AG10803 (cell line): Measurements from ENCODE around the gene ZNF264.
A peak's percentile ranks its signal among the peaks of the same experiment; 100 is the strongest.
"Not testable (repeated sequence)": the region's sequence is repeated elsewhere in the genome, so short reads cannot be mapped to it uniquely, and the experiment has no call there.

ENCODE experiments used
- DNase-seq: peaks from one replicate; pipeline ENCODE4 v3.0.0; 2010; ENCODE audit warnings: low read depth
- H3K4me3 ChIP-seq: 2 replicates; pipeline ENCODE4 v1.5.1; 2011; ENCODE audit warnings: mild to moderate bottlenecking, low read length, control low read depth
- TF ChIP-seq, protein P1 (sequence below): conservative IDR thresholded peaks from 2 replicates; pipeline ENCODE4 v1.5.1; 2011; ENCODE audit warnings: mild to moderate bottlenecking, low read length, control low read depth, inconsistent platforms

The ZNF264 gene

DNA sequence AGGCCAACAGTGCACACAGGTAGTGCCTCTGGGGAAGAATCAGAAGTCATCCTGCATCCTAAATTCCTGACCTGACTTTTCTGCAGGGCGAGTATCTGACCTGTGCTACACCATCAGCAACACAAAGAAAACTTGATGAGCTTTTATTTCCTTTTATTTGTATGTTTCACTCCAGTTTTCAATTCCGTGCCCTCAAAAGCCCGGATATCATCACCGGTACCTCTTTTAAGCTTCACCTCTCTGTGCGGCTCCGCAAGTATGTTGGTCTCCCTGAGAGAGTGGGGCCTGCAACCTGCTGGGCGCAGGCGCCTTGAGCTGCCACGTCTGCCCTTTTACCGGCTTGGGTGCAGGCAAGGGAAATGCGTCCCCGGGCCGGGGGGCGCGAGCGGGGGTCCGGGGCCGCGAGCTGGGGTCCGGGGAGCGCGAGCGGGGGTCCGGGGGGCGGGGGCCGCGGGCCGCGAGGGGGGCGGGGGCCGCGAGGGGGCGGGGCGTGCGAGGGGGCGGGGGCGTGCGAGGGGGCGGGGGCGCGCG, 19.7 kb upstream of the ZNF264 start:
- TF ChIP-seq, protein P1, sequence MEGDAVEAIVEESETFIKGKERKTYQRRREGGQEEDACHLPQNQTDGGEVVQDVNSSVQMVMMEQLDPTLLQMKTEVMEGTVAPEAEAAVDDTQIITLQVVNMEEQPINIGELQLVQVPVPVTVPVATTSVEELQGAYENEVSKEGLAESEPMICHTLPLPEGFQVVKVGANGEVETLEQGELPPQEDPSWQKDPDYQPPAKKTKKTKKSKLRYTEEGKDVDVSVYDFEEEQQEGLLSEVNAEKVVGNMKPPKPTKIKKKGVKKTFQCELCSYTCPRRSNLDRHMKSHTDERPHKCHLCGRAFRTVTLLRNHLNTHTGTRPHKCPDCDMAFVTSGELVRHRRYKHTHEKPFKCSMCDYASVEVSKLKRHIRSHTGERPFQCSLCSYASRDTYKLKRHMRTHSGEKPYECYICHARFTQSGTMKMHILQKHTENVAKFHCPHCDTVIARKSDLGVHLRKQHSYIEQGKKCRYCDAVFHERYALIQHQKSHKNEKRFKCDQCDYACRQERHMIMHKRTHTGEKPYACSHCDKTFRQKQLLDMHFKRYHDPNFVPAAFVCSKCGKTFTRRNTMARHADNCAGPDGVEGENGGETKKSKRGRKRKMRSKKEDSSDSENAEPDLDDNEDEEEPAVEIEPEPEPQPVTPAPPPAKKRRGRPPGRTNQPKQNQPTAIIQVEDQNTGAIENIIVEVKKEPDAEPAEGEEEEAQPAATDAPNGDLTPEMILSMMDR, result no peak
- H3K4me3 ChIP-seq, result peak overlapping the region; percentile 47
- peak; percentile 35 for DNase-seq

DNA sequence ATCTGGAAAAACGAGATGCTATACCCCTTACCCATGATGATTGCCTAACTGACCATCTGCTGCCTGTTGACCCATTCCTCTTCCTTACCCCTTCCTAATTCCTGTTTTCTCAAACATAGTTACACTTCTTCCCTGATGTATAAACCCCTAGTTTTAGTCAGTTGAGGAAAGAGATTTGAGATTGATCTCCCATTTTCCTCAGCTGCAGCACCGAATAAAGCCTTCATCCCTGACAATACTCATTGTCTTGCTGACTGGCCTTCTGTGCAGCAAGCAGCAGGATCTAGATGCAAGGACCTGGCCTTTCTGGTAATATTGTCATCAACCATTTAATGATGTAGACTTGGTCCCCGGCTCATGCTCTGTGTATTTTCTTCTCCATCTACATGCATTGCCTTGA, 999 bp upstream of the ZNF264 start:
- TF ChIP-seq, protein P1, result no peak
- DNase-seq, result no peak
- H3K4me3 ChIP-seq, result no peak overlapping the region

DNA sequence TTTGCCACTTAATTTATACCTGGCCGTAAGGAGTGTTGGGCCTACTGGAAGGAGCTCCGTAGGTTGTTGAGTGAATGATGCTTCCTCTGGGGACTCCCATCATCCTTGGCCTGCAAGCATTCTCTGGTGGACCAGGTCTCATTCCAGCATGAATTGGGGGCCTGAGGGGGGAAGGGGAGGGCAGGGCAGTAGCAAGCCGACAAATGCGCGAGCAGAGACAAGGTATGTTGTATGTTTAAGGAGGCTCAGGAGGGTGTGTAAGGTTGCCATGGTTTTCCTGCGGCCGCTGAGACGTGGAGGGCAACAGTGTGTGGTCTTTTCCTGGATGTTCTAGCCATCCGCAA, 749 bp downstream of the ZNF264 start:
- TF ChIP-seq, protein P1, result no peak
- DNase-seq, result no peak
- H3K4me3 ChIP-seq, result peak overlapping the region; percentile 96

DNA sequence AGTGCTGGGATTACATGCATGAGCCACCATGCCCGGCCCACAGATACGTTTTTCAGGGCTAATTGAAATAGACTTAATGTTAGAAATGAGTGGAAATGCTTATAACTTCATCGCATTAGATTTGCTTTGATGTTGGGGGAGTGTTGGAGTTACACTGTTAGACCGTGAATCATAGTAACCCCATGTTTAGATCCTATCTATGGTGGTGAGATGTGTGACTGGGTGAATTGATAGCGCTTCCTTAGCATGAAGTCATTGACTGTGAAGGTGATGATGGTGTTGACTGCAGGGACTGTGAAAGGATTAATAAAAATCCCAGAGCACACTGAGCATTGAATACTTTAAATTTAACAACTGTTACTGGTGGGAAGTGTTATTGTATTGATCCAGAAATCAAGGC, 1.7 kb downstream of the ZNF264 start:
- DNase-seq, result no peak
- TF ChIP-seq, protein P1, result no peak
- peak overlapping the region; percentile 96 for H3K4me3 ChIP-seq

DNA sequence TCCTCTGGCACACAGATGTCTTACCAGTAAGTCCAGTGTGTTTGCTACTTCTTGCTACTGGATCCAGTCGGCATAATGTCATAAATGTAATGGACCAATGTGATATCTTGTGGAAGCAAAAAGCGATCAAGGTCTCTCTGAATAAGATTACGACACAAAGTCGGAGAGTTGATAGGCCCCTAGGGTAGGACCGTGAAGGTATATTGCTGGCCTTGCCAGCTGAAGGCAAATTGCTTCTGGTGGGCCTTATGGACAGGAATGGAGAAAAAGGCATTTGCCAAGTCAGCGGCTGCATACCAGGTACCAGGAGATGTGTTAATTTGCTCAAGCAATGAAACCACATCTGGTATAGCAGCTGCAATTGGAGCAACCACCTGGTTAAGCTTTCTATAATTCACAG, 6.6 kb downstream of the ZNF264 start:
- DNase-seq, H3K4me3 ChIP-seq: not testable (repeated sequence)

DNA sequence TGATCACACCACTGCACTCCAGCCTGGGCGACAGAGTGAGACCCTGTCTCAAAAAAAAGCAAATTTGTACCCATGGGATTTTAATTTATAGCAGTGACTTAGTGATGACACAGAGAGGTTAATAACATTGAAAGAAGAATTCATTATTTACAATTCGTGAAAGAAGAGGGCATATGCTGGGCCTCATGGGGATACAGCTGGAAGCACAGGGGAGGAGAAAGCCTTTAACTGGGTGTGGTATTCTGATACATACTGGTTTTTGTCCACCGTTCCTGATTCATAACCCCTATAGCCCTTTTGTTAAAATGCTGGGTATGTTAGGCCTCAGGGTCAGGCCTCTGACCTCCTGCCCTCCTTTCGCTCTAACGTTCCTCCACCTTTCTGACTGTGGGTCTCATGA, 10.9 kb downstream of the ZNF264 start:
- TF ChIP-seq, protein P1, result no peak
- no peak for DNase-seq
- H3K4me3 ChIP-seq, result no peak overlapping the region

DNA sequence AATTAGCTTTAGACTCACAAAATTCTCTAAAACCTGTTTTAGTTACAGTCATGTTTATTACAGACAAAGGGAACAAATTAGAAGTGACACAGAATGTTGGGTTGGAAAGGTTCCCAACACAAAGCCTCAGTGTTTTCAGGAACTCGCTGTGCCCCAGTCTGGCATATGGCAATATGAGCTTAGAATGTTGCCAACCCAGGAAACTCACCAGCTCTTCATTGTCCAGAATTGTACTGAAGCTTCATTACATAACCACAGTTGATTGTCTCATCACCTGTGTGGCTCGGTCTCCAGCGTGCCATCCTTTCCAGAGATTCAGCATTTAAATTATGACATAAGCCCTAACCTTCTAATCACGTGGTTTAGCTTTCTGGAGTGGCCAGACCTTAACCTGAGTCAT, 19.1 kb downstream of the ZNF264 start:
- TF ChIP-seq, protein P1, result no peak
- no peak overlapping the region for H3K4me3 ChIP-seq

DNA sequence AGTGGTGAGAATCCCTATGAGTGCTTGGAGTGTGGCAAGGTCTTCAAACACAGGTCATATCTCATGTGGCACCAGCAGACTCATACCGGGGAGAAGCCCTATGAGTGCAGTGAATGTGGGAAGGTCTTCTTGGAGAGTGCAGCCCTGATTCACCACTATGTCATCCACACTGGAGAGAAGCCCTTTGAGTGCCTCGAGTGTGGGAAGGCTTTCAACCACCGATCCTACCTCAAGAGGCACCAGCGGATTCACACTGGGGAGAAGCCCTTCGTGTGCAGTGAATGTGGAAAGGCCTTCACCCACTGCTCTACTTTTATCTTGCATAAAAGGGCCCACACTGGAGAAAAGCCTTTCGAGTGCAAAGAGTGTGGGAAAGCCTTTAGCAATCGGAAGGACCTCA, 20.8 kb downstream of the ZNF264 start:
- no peak overlapping the region for H3K4me3 ChIP-seq
- TF ChIP-seq, protein P1, result no peak
- peak; percentile 4 for DNase-seq

More for the DNA sequence above, 19.1 kb downstream of the ZNF264 start:
- DNase-seq, result no peak
